Neural cell (in vitro differentiated cells): ENCODE results near the gene TAF10.

Experiments
- CTCF ChIP-seq: fragments of 450-650 bp; IDR thresholded peaks from 2 replicates; pipeline ENCODE4 v1.5.1; 2014; ENCODE audit warnings: antibody characterized with exemption, mild to moderate bottlenecking, moderate library complexity; ENCODE audit not compliant: poor library complexity, severe bottlenecking
- EP300 ChIP-seq: fragments of 450-650 bp; conservative IDR thresholded peaks from 2 replicates; pipeline ENCODE4 v1.6.1; 2014; ENCODE audit warnings: antibody characterized with exemption, mild to moderate bottlenecking, moderate library complexity; ENCODE audit not compliant: poor library complexity, severe bottlenecking
- EZH2 ChIP-seq: fragments of 200-600, 300-800 bp; shearing (Covaris generic), sonication (generic); IDR thresholded peaks from 2 replicates; pipeline ENCODE4 v1.6.1; 2014; ENCODE audit warnings: antibody characterized with exemption, low read length, borderline replicate concordance, mild to moderate bottlenecking; ENCODE audit not compliant: insufficient read depth, poor library complexity, severe bottlenecking
- POLR2AphosphoS5 ChIP-seq: IDR thresholded peaks from 2 replicates; pipeline ENCODE4 v1.6.1; 2012
- REST ChIP-seq: IDR thresholded peaks from 2 replicates; pipeline ENCODE4 v1.6.1; 2012; ENCODE audit warnings: borderline replicate concordance
- SMC3 ChIP-seq: fragments of 450-650 bp; conservative IDR thresholded peaks from 2 replicates; pipeline ENCODE4 v1.6.1; 2014; ENCODE audit warnings: antibody characterized with exemption, mild to moderate bottlenecking, moderate library complexity; ENCODE audit not compliant: poor library complexity

- TF ChIP-seq CTCF (no peak), REST (no peak), SMC3 (no peak), EZH2 (no peak), POLR2AphosphoS5 (no peak), EP300 (no peak)
These were observed 689 bp downstream of the TAF10 start for GRCh38 chr11:6611092-6611962.
